ENCODE data around the gene RPS15A.
"Not testable (repeated sequence)": the region's sequence is repeated elsewhere in the genome, so short reads cannot be mapped to it uniquely, and the experiment has no call there.

The RPS15A gene

DNA sequence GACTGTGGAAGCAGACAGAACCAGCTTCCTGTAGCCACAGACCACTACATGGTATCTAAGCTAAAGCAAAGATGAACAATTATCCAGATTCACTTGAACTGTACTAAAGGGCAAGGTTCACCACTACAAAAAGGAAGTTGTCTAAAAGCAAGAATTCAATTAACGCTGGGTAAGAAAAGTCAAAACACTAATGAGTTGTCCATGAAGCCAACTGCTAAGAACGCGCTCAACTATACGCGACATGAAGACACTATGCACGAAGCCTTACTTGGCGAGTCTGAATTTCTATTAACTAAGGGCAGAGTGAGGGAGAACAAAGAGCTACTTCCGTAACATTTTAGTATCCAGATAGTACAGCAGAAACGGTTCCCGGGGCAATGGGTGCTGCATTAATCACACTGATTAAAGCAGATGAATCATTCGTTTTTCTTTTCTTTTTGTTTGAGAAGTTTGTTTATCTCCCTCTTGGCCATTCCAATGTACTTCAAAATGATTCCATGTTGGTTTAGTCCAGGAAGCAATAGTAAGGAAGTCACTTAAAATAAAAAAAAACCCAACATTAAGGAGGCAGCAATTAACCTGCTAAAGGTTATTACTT lies 2.8 kb upstream of the RPS15A start:
- no peak for DNase-seq

- no peak for DNase-seq
Measured at GRCh38 chr16:18789515-18789849, 652 bp downstream of the RPS15A start.

DNA sequence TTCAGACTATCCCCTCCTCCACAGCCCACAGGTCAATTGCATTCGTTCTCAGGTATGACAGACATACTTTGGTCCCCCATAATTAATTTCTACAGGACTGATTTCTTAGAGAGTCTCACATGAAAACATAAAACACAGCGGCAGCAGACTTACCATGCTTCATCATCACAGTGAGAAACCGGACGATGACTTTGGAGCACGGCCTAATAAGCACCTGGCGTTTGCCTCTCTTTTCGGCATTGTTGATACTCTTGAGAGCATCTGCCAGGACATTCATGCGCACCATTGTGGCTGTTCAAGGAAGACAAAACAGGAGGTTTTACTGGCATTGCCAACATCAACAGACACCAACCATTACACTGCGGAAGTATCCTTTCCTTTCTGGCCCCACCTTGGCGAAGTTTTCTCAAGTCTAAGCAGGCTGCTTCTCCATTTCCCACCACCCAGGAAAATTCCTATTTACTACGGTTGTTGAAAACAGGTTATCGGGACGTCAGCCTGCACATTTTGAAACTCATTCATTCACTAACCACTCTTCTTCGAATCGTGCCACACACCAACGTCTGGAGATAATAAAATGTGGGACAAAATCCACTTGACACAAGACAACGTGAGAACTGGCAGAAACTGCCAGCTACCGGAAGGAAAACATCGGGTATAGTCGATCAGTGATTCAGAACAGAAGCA lies 1.2 kb downstream of the RPS15A start:
- no peak for DNase-seq

GRCh38 chr16:18784917-18785623 lies 5.1 kb downstream of the RPS15A start:
- no peak for DNase-seq

GRCh38 chr16:18783430-18784341 lies 6.4 kb downstream of the RPS15A start:
- no peak for DNase-seq

DNA sequence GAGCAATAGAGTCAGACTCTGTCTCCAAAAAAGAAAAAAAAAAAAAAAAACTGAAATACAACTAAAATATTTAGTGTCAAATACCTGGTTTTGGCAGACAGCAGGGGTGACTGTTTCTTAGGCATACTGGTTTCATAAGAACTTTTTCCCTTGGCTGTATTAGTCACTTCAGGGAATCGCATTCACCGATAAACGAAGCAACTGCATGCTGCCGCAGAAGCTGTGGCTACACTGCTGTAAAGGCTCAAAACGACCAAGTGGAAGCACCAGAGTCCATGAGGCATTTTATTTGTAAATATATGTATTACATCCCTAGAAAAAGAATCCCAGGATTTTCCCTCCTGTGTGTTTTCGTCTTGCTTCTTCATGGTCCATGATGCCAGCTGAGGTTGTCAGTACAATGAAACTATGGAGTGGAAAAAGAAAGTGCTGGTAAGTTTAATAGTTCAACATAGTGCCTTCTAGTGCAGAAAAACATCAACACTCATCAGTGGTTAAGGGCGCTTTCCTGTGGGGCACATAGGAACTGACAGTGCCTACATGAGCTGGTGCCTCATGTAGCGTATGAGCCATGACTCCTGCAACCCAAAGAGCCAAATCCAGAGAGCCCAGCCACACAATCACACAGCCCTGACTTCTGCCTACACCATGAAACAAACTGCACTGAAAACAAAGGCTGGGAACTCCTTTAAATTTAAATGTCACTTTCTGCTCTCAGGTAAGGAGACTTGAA lies 7.3 kb downstream of the RPS15A start:
- no peak for DNase-seq

DNA sequence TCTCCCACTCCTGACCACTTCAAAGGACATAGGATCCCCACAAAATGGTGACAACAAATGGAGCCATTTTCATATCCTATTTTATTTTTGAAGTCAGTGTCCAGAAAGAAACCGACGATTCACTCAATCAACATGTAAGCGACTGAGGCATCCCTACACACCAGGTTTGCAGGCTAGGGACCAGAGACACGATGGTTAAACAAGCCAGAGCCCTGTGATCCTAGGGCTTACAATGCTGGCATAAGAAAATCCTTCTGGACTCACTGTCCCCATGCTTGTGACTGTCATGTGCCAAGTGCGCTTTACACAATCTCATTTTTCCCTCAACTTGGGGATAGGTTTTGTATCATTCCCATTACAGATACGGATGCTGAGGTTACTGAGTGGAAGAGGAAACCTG lies 8.9 kb downstream of the RPS15A start:
- DNase-seq, result not testable (repeated sequence)

DNA sequence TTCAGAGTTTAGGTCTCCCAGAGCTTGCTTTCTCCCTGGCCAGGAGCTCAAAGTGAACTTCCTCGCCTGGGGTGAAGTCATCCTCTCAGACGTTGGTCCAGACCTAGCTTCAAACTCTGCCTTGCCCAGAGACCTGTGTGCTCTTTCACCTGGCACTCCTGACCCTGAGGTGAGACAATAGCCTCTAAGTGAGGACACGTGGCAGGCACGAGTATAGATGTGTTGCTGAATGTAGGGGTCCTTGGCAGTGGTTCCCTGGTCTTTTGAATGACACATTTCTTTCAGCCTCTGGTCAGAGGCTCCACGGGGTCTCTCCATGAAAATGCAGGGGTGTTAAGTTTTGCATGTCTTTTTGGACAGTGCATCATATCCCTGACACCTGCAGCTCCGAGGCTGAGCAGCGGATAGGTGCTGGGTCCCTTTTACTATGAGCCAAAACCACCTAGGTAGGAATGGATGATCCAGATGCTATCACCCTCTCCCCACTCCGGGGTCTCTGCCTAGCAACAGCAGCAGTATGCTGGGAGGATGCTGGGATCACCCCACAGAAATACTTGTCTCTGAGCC lies 9.6 kb downstream of the RPS15A start:
- not testable (repeated sequence) for DNase-seq

GRCh38 chr16:18777664-18778063 lies 12.5 kb downstream of the RPS15A start:
- DNase-seq, result not testable (repeated sequence)

GRCh38 chr16:18776334-18776733 lies 13.8 kb downstream of the RPS15A start:
- not testable (repeated sequence) for DNase-seq

DNA sequence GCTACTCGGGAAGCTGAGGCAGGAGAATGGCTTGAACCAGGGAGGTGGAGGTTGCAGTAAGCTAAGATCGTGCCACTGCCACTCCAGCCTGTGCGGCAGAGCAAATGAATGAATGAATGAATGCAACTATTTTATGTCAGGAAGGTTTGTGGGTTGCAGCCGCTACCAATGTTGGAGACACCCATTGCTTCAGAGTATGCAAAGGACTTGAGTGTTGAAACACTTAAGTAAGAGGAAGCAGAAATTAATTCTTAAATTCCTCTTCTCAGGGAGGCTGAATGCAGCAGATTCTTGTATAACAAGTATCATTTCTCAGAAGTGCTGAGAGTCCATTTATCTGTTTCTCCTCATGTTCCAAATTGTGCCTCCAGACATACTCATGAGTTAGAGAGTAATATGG lies 15.5 kb downstream of the RPS15A start:
- DNase-seq, result not testable (repeated sequence)

- DNase-seq, result not testable (repeated sequence)
Measured at GRCh38 chr16:18772171-18772570, 18.0 kb downstream of the RPS15A start.

- not testable (repeated sequence) for DNase-seq
Measured at GRCh38 chr16:18770336-18770962, 19.7 kb downstream of the RPS15A start.

- peak; percentile 69 for DNase-seq
Measured at GRCh38 chr16:18767217-18767616, 22.9 kb downstream of the RPS15A start.

DNA sequence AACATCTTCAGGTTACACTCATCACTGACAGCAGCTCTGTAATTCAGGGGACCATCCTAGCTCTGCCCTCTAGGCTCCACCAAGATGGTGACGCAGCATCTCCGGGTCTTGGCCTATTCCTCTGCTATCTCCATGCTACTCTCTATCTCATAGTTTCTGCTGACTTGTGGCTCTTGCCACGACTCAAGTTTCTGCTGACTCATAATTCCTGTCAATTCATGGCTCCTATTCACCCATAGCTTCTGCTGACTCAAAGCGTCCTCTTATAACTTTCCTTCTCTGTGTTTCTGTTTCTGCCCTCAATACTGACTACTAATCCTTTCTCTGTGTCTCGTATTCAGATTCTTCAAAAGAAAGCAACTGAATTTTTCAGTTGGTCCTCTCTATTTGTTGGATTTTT lies 27.4 kb downstream of the RPS15A start:
- DNase-seq, result not testable (repeated sequence)

GRCh38 chr16:18759598-18760520 lies 30.3 kb downstream of the RPS15A start:
- peak; percentile 81 for DNase-seq

DNA sequence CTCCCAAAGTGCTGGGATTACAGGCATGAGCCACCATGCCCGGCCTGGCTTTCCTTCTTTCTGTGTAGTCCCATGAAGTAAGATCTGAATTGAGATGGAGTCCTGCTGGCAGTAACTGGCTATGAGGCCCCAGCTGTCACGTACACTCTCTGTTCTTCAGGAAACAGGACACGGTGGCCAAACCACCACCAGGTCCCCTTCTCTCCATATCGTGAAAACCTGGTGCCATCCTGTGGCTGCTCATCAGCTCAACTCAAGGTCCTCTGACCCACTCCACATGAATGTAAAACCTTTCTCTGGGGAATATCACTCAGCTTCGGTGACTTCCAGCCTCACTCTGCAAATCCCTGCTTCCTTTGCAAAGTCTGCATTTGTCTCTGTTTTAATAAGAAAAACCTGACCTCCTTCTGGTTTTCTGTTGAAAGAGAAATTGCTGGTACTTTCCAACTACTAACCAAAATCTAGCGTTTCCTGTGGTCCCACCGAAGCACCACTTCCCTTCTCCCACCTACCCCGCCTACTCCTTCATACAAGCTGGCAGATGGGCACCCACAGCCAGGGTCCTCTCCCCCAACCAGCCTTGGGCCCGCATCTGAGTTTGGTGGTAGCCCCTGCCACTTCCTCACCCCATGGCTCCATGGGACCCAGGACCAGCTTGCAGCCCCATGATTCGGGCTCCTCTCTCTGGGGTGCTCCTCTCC lies 32.0 kb downstream of the RPS15A start:
- not testable (repeated sequence) for DNase-seq

DNA sequence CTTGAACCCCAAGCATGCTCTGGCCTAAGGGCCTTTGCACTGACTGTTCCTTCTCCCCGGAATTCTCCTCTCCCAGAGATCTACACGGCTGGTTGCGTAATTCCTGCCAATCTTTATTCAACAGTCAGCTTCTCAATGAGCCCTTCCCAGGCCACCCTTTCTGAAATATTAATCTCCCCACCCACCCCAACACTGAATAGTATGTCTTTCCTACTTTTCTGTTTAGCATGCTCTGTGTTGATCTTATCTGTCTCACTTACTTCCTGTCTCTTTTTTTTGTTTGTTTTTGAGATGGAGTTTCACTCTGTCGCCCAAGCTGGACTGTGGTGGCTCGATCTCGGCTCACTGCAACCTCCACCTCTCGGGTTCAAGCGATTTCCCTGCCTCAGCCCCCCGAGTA lies 33.5 kb downstream of the RPS15A start:
- not testable (repeated sequence) for DNase-seq

DNA sequence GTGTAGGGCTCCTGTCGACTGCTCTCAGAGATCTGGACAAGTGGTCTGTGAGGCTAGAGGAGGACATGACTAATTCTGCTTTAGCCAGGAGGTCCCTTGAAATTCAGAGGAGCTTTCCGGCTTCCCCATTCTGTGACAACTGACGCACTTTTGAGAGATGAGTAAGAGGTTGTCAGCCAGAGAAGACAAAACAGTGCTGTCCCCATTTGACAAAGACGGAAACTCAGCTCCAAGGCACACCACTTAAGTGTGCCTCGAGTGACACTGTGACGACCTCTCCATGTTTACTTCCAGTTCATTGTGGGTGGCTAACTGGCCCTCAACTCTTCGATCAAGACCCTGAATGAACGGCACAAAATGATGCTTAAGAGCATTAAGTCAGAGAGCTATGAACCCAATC lies 47.3 kb downstream of the RPS15A start:
- DNase-seq, result not testable (repeated sequence)

DNA sequence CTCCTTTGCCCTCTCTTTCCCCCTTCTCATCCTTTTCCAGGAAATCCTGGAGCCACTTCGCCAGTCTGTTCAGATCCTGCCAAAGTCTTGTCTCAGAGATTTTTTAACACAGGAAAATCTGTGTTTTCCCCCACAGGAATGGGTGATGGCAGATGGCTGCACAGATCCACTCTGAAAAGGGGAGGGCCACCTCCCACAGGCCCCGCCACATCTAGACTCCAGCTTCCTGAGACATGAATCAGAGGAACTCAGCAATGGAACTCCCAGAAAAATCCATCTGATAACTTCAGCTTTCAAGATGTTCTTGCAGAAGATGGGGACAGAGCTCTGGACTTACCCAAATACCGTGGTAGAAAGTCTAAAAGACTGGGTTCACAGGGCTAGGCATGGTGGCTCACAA lies 50.1 kb downstream of the RPS15A start:
- not testable (repeated sequence) for DNase-seq
